GM19395 (cell line): ENCODE results near the gene MYH4.

ENCODE experiments used
- ATAC-seq: cut with Tn5 transposase; IDR thresholded peaks from one replicate; pipeline ENCODE4 v1.9.1; 2021; ENCODE audit warnings: mild to moderate bottlenecking, moderate library complexity; ENCODE audit not compliant: unreplicated experiment

The MYH4 gene

GRCh38 chr17:10421900-10422542 is 47.3 kb downstream of the MYH4 start, which contains the start of gene MYH8:
Gene MYH8, minus strand, starts transcription at chr17:10421950. Its CDS starts 1,723 bp downstream, at chr17:10420227.
- no peak for ATAC-seq

- no peak for ATAC-seq
Measured at GRCh38 chr17:10421211-10421610, 48.1 kb downstream of the MYH4 start.

- ATAC-seq = no peak
Measured at GRCh38 chr17:10420811-10421210, 48.5 kb downstream of the MYH4 start.

GRCh38 chr17:10417431-10417830 is 51.9 kb downstream of the MYH4 start:
- ATAC-seq = no peak

GRCh38 chr17:10415161-10415560 is 54.2 kb downstream of the MYH4 start:
- no peak for ATAC-seq

GRCh38 chr17:10403589-10403988 is 65.8 kb downstream of the MYH4 start:
- ATAC-seq = no peak

- no peak for ATAC-seq
Measured at GRCh38 chr17:10398352-10398751, 71.0 kb downstream of the MYH4 start.

GRCh38 chr17:10396524-10397163 is 72.7 kb downstream of the MYH4 start:
- ATAC-seq = no peak

GRCh38 chr17:10394201-10394887 is 75.0 kb downstream of the MYH4 start:
- no peak for ATAC-seq
